WTC11 (cell line): ENCODE results near the gene GDI1. TPM values are rescaled to one million over a fixed set of nuclear protein-coding genes. Genes with fewer than 3 reads are reported as not detected.

ENCODE experiments used
- ATAC-seq: fragments of 200-7000 bp; cut with Tn5 transposase; 2 replicates; pipeline ENCODE4 v1.10.0; 2021; ENCODE audit warnings: mild to moderate bottlenecking, moderate library complexity
- CTCF ChIA-PET: fragments of 300-600 bp; sonication (Branson Sonifier 250); formaldehyde crosslinking; loops from one replicate; lab custom pipeline; 2021; ENCODE audit warnings: antibody characterized with exemption; lab: Charles Lee
- POLR2A ChIA-PET: fragments of 350-600 bp; sonication (Branson Sonifier 250); formaldehyde crosslinking; loops from one replicate; lab custom pipeline; 2021; ENCODE audit warnings: antibody characterized with exemption; lab: Charles Lee
- DNase-seq: peaks from one replicate; pipeline ENCODE4 v3.0.0; 2021; ENCODE audit warnings: low spot score
- H3K27ac Mint-ChIP-seq: 2 replicates; pipeline ENCODE4 v1.8.0; 2021; ENCODE audit warnings: mixed read lengths
- H3K27me3 Mint-ChIP-seq: 2 replicates; pipeline ENCODE4 v1.8.0; 2021; ENCODE audit warnings: low read depth, mild to moderate bottlenecking, moderate library complexity, mixed read lengths
- H3K36me3 Mint-ChIP-seq: 2 replicates; pipeline ENCODE4 v1.8.0; 2021; ENCODE audit warnings: mixed read lengths
- H3K4me1 Mint-ChIP-seq: 2 replicates; pipeline ENCODE4 v1.8.0; 2022; ENCODE audit warnings: mixed read lengths
- H3K4me3 Mint-ChIP-seq: 2 replicates; pipeline ENCODE4 v1.8.0; 2021; ENCODE audit warnings: mild to moderate bottlenecking, moderate library complexity, mixed read lengths
- H3K9me3 Mint-ChIP-seq: 2 replicates; pipeline ENCODE4 v1.8.0; 2021; ENCODE audit warnings: mixed read lengths
- CBFB ChIP-seq: sonication (generic); formaldehyde crosslinking; IDR thresholded peaks from 2 replicates; pipeline ENCODE4 v1.8.1; 2022; ENCODE audit warnings: mild to moderate bottlenecking, low read depth, missing genetic modification reagents
- CREM ChIP-seq: sonication (generic); formaldehyde crosslinking; IDR thresholded peaks from 2 replicates; pipeline ENCODE4 v1.8.1; 2022; ENCODE audit warnings: mild to moderate bottlenecking, missing genetic modification reagents, moderate library complexity
- EMX1 ChIP-seq: fragments of 250-450 bp; sonication (Bioruptor Pico); IDR thresholded peaks from 2 replicates; pipeline ENCODE4 v1.8.0; 2021; ENCODE audit warnings: mild to moderate bottlenecking
- GRHL2 ChIP-seq: fragments of 250-450 bp; sonication (Bioruptor Pico); IDR thresholded peaks from 2 replicates; pipeline ENCODE4 v1.8.0; 2022; ENCODE audit warnings: mild to moderate bottlenecking, moderate library complexity; ENCODE audit not compliant: insufficient replicate concordance, severe bottlenecking
- IRF2 ChIP-seq: sonication (generic); formaldehyde crosslinking; IDR thresholded peaks from 2 replicates; pipeline ENCODE4 v1.8.0; 2022; ENCODE audit warnings: low read depth, missing genetic modification reagents, borderline replicate concordance
- NFATC4 ChIP-seq: fragments of 250-450 bp; sonication (Bioruptor Pico); IDR thresholded peaks from 2 replicates; pipeline ENCODE4 v1.9.0; 2021; ENCODE audit warnings: mild to moderate bottlenecking
- NFYB ChIP-seq: sonication (generic); formaldehyde crosslinking; conservative IDR thresholded peaks from 2 replicates; pipeline ENCODE4 v1.8.0; 2022; ENCODE audit warnings: low read depth, missing genetic modification reagents
- NR1H2 ChIP-seq: sonication (generic); formaldehyde crosslinking; IDR thresholded peaks from 2 replicates; pipeline ENCODE4 v1.9.0; 2021; ENCODE audit warnings: mild to moderate bottlenecking, moderate library complexity, missing genetic modification reagents
- ZNF219 ChIP-seq: sonication (generic); formaldehyde crosslinking; IDR thresholded peaks from 2 replicates; pipeline ENCODE4 v1.8.0; 2023; ENCODE audit warnings: missing genetic modification reagents, mild to moderate bottlenecking, borderline replicate concordance
- ZNF317 ChIP-seq: sonication (generic); formaldehyde crosslinking; IDR thresholded peaks from 2 replicates; pipeline ENCODE4 v1.8.1; 2023; ENCODE audit warnings: low read depth, mild to moderate bottlenecking, moderate library complexity, missing genetic modification reagents, borderline replicate concordance
- total RNA-seq: library from RNA; stranded (reverse); gene quantifications from 3 replicates; pipeline ENCODE4 v1.2.3, GENCODE V29; 2021
- TF ChIP-seq, protein P1 (sequence below): sonication (generic); formaldehyde crosslinking; IDR thresholded peaks from 2 replicates; pipeline ENCODE4 v1.8.0; 2022; ENCODE audit warnings: mild to moderate bottlenecking, missing genetic modification reagents
- TF ChIP-seq, protein P2 (sequence below): sonication (generic); formaldehyde crosslinking; IDR thresholded peaks from 2 replicates; pipeline ENCODE4 v1.8.1; 2022; ENCODE audit warnings: missing genetic modification reagents, borderline replicate concordance
- TF ChIP-seq, protein P3 (sequence below): sonication (generic); formaldehyde crosslinking; conservative IDR thresholded peaks from 2 replicates; pipeline ENCODE4 v1.8.1; 2022; ENCODE audit warnings: mild to moderate bottlenecking, missing genetic modification reagents

GDI1 gene
- total RNA-seq, 1 experiment from 2014 or later, result 108 TPM

DNA sequence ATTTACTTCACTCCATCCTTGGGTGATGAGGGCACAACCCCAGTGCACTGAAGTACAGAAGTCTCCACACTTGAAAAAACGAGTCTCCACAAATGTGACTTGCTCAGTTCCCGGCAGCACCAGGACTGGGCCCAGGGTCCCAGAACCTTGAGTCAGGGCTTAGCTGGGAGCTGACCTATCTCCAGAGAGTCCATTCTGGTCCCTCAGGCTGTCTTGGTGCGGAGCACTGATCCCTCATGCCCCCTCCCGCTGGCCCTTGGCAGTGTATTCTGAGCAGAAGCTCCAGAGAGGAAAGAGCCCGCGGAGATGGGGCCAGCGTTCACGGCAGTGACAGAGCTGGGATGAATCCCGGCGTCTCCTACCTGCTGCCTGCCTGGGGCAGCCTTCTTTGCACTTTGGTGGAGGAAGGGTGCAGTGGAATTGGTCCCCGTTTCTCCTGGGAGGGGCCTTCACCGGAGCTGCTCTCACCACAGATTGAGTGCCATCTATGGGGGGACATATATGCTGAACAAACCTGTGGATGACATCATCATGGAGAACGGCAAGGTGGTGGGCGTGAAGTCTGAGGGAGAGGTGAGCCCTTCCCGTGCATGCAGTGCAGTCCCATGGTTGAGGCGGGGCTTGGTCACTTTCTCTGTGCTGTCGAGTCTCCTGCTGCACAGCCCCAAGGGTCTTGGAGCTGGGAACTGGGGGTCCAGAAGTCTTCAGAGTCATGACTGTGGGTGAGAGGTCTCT is 3.8 kb downstream of the GDI1 start:
- Mint-ChIP-seq H3K27ac (no peak overlapping the region), H3K9me3 (no peaks in the 10 kb centered on the region), H3K4me3 (no peak overlapping the region), H3K36me3 (peaks cover 15% of the 10 kb centered on the region), H3K4me1 (peaks cover 11% of the 10 kb centered on the region), H3K27me3 (no peaks in the 10 kb centered on the region)
- no peak for DNase-seq
- POLR2A ChIA-PET, result interaction anchor here (0.9 kb wide), 1 partner anchor 94 kb away, joined by 3 read pairs; no protein-coding TSS in a partner anchor
- ATAC-seq, result no peak
- CTCF ChIA-PET, result no interaction called here
- TF ChIP-seq NR1H2 (no peak), GRHL2 (no peak), NFATC4 (CRISPR knock-in tag) (no peak), ZNF317 (CRISPR knock-in tag) (no peak), EMX1 (CRISPR knock-in tag) (no peak)

DNA sequence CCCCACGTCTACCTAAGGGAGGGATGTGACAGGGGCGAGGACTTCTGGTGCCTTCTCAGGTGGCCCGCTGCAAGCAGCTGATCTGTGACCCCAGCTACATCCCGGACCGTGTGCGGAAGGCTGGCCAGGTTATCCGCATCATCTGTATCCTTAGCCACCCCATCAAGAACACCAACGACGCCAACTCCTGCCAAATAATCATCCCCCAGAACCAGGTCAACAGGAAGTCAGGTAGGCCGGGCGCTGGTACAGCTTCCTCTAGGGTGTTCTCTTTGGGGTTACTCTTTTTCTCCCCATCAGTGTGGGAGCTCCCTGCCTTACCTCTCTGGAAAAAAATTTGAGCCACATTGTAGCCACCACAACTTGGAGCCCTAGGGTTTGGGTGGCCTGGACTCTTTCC is 4.6 kb downstream of the GDI1 start:
- Mint-ChIP-seq H3K9me3 (no peaks in the 10 kb centered on the region), H3K27ac (no peak overlapping the region), H3K36me3 (peaks cover 15% of the 10 kb centered on the region), H3K4me1 (peaks cover 5% of the 10 kb centered on the region), H3K27me3 (no peaks in the 10 kb centered on the region), H3K4me3 (no peak overlapping the region)
- ChIA-PET CTCF (no interaction called here), POLR2A (interaction anchor here (0.9 kb wide), 1 partner anchor 49 kb away, joined by 3 read pairs; the partner anchor contains the start of gene SLC10A3)
- DNase-seq (no peak), ATAC-seq (no peak)
- TF ChIP-seq ZNF219 (CRISPR knock-in tag) (no peak), EMX1 (CRISPR knock-in tag) (no peak), NFYB (CRISPR knock-in tag) (no peak), NFATC4 (CRISPR knock-in tag) (no peak)
- TF ChIP-seq, protein P1, sequence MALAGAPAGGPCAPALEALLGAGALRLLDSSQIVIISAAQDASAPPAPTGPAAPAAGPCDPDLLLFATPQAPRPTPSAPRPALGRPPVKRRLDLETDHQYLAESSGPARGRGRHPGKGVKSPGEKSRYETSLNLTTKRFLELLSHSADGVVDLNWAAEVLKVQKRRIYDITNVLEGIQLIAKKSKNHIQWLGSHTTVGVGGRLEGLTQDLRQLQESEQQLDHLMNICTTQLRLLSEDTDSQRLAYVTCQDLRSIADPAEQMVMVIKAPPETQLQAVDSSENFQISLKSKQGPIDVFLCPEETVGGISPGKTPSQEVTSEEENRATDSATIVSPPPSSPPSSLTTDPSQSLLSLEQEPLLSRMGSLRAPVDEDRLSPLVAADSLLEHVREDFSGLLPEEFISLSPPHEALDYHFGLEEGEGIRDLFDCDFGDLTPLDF, result no peak

DNA sequence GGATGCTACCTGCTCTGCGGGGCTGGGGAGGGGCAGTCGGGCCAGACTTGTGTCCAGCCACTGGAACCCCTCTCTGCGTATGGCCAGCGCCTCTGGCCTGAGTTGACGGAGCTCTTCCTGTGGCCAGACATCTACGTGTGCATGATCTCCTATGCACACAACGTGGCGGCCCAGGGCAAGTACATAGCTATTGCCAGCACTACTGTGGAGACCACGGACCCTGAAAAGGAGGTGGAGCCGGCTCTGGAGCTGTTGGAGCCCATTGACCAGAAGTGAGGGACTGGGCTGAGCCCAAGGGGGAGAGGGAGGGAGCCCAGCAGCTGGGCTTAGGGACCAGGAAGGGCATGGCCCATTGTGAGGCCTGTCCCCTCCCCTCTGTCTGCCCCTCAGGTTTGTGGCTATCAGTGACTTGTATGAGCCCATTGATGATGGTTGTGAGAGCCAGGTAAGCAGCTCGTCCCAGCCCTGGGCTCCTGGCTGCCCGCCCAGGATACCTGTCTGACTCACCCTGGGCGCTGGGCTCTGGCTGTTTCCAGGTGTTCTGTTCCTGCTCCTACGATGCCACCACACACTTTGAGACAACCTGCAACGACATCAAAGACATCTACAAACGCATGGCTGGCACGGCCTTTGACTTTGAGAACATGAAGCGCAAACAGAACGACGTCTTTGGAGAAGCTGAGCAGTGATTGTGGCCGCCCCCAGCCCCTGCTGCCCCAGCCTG is 5.2 kb downstream of the GDI1 start:
- CTCF ChIA-PET, result no interaction called here
- DNase-seq (no peak), ATAC-seq (no peak)
- peaks cover 5% of the 10 kb centered on the region for H3K4me1 Mint-ChIP-seq
- H3K9me3 Mint-ChIP-seq, result no peaks in the 10 kb centered on the region
- TF ChIP-seq IRF2 (CRISPR knock-in tag) (no peak), EMX1 (CRISPR knock-in tag) (no peak), CBFB (CRISPR knock-in tag) (no peak), CREM (CRISPR knock-in tag) (no peak)
- TF ChIP-seq, protein P2, sequence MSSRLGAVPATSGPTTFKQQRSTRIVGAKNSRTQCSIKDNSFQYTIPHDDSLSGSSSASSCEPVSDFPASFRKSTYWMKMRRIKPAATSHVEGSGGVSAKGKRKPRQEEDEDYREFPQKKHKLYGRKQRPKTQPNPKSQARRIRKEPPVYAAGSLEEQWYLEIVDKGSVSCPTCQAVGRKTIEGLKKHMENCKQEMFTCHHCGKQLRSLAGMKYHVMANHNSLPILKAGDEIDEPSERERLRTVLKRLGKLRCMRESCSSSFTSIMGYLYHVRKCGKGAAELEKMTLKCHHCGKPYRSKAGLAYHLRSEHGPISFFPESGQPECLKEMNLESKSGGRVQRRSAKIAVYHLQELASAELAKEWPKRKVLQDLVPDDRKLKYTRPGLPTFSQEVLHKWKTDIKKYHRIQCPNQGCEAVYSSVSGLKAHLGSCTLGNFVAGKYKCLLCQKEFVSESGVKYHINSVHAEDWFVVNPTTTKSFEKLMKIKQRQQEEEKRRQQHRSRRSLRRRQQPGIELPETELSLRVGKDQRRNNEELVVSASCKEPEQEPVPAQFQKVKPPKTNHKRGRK (CRISPR knock-in tag), result no peak
- TF ChIP-seq, protein P3, sequence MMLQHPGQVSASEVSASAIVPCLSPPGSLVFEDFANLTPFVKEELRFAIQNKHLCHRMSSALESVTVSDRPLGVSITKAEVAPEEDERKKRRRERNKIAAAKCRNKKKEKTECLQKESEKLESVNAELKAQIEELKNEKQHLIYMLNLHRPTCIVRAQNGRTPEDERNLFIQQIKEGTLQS (CRISPR knock-in tag), result no peak
- TF ChIP-seq, protein P1, result no peak
- no peaks in the 10 kb centered on the region for H3K27me3 Mint-ChIP-seq
- H3K4me3 Mint-ChIP-seq, result no peak overlapping the region
- peaks cover 15% of the 10 kb centered on the region for H3K36me3 Mint-ChIP-seq
- POLR2A ChIA-PET, result interaction anchor here (0.9 kb wide), 1 partner anchor 49 kb away, joined by 3 read pairs; the partner anchor contains the start of gene SLC10A3
- no peak overlapping the region for H3K27ac Mint-ChIP-seq
